Fibroblast of mammary gland (primary cell): ENCODE results near the gene DOCK1.

Source experiments
- DNase-seq: peaks from one replicate; pipeline ENCODE4 v3.0.0-alpha.2; 2010; ENCODE audit warnings: low read depth
- H3K4me3 ChIP-seq: 2 replicates; pipeline ENCODE4 v1.5.1; 2011; ENCODE audit warnings: low read depth, mild to moderate bottlenecking, low read length, moderate library complexity; ENCODE audit not compliant: control insufficient read depth
- CTCF ChIP-seq: conservative IDR thresholded peaks from 2 replicates; pipeline ENCODE4 v1.5.1; 2011; ENCODE audit warnings: low read depth, low read length, inconsistent platforms; ENCODE audit not compliant: control insufficient read depth, insufficient read depth

Gene DOCK1

GRCh38 chr10:127067542-127068194 lies 162.4 kb downstream of the DOCK1 start:
- H3K4me3 ChIP-seq = no peak overlapping the region
- TF ChIP-seq CTCF = no peak
- no peak for DNase-seq

- DNase-seq = no peak
- TF ChIP-seq CTCF = no peak
- H3K4me3 ChIP-seq = no peak overlapping the region
Measured at GRCh38 chr10:127068485-127068884, 163.3 kb downstream of the DOCK1 start.

- TF ChIP-seq CTCF = no peak
- no peak overlapping the region for H3K4me3 ChIP-seq
- no peak for DNase-seq
Measured at GRCh38 chr10:127069436-127069835, 164.2 kb downstream of the DOCK1 start.

GRCh38 chr10:127071126-127071525 lies 165.9 kb downstream of the DOCK1 start:
- no peak overlapping the region for H3K4me3 ChIP-seq
- DNase-seq = no peak
- no peak for TF ChIP-seq CTCF

- DNase-seq = no peak
- no peak for TF ChIP-seq CTCF
- no peak overlapping the region for H3K4me3 ChIP-seq
Measured at GRCh38 chr10:127073666-127074065, 168.4 kb downstream of the DOCK1 start.

GRCh38 chr10:127079392-127079791 lies 174.2 kb downstream of the DOCK1 start:
- no peak for TF ChIP-seq CTCF
- no peak overlapping the region for H3K4me3 ChIP-seq
- no peak for DNase-seq

- DNase-seq = no peak
- TF ChIP-seq CTCF = no peak
- no peak overlapping the region for H3K4me3 ChIP-seq
Measured at GRCh38 chr10:127080317-127080716, 175.1 kb downstream of the DOCK1 start.
